Hepatocyte (in vitro differentiated cells): ENCODE data around the gene TEX36. TPM values are rescaled to one million over a fixed set of nuclear protein-coding genes. Genes with fewer than 3 reads are reported as not detected.

ENCODE experiments used
- DNase-seq: peaks from one replicate; pipeline ENCODE4 v3.0.0-alpha.2; 2016; ENCODE audit warnings: low spot score
- H2AFZ ChIP-seq: fragments of 200-600 bp; sonication (generic); 2 replicates; pipeline ENCODE4 v1.6.0; 2016; ENCODE audit warnings: antibody characterized with exemption, mild to moderate bottlenecking
- H3K27ac ChIP-seq: fragments of 200-600 bp; sonication (generic); 2 replicates; pipeline ENCODE4 v1.5.1; 2016; ENCODE audit warnings: mild to moderate bottlenecking
- H3K27me3 ChIP-seq: fragments of 200-600 bp; sonication (generic); 2 replicates; pipeline ENCODE4 v1.6.1; 2016
- H3K36me3 ChIP-seq: fragments of 200-600 bp; sonication (generic); replicated peaks from 2 replicates; pipeline ENCODE4 v1.5.1; 2016; ENCODE audit warnings: low read depth; ENCODE audit not compliant: insufficient read depth
- H3K4me1 ChIP-seq: fragments of 200-600 bp; sonication (generic); 2 replicates; pipeline ENCODE4 v1.5.1; 2016; ENCODE audit warnings: mild to moderate bottlenecking, moderate library complexity; ENCODE audit not compliant: insufficient read depth
- H3K4me2 ChIP-seq: fragments of 200-600 bp; sonication (generic); 2 replicates; pipeline ENCODE4 v1.6.0; 2016
- H3K4me3 ChIP-seq: fragments of 200-600 bp; sonication (generic); 2 replicates; pipeline ENCODE4 v1.5.1; 2016; ENCODE audit warnings: mild to moderate bottlenecking
- H3K79me2 ChIP-seq: fragments of 200-600 bp; sonication (generic); 2 replicates; pipeline ENCODE4 v1.6.0; 2017; ENCODE audit warnings: mild to moderate bottlenecking
- H3K9me2 ChIP-seq: fragments of 200-600 bp; sonication (generic); replicated peaks from 2 replicates; pipeline ENCODE4 v1.6.0; 2017; ENCODE audit warnings: mild to moderate bottlenecking; ENCODE audit not compliant: insufficient read depth
- H3K9me3 ChIP-seq: fragments of 200-600 bp; sonication (generic); 2 replicates; pipeline ENCODE4 v1.5.1; 2016; ENCODE audit warnings: low read depth, mild to moderate bottlenecking
- H4K20me1 ChIP-seq: fragments of 200-600 bp; sonication (generic); 2 replicates; pipeline ENCODE4 v1.6.0; 2016; ENCODE audit warnings: mild to moderate bottlenecking; ENCODE audit not compliant: insufficient read depth, poor library complexity, severe bottlenecking
- EZH2 ChIP-seq: fragments of 200-600 bp; sonication (generic); IDR thresholded peaks from 2 replicates; pipeline ENCODE4 v1.6.1; 2016; ENCODE audit warnings: antibody characterized with exemption, mild to moderate bottlenecking, borderline replicate concordance
- EZH2phosphoT487 ChIP-seq: fragments of 200-600 bp; sonication (generic); IDR thresholded peaks from one replicate; pipeline ENCODE4 v1.6.1; 2018; ENCODE audit warnings: antibody characterized with exemption, mild to moderate bottlenecking, low read depth, moderate library complexity; ENCODE audit not compliant: unreplicated experiment, severe bottlenecking
- WGBS: methylation state at CpG from one replicate; pipeline ENCODE4 v1.1.6; 2016; ENCODE audit warnings: low lambda C conversion rate; ENCODE audit errors: missing lambda C conversion rate; 5-methylcytosine and 5-hydroxymethylcytosine counted together
- polyA plus RNA-seq: library from polyadenylated mRNA; unstranded; fragments of >200 nt; fragmentation: Nextera tagmentation; extraction: Ambion mirVana; gene quantifications from 2 replicates; pipeline ENCODE4 v1.2.1, GENCODE V29; 2016
- total RNA-seq: library from RNA; depleted of rRNA; stranded (reverse); fragments of >200 nt; gene quantifications from 2 replicates; pipeline ENCODE4 v1.2.3, GENCODE V29; 2014
- TF ChIP-seq, protein P1 (sequence below): fragments of 200-600 bp; sonication (generic); IDR thresholded peaks from 2 replicates; pipeline ENCODE4 v1.5.1; 2016; ENCODE audit warnings: antibody characterized with exemption, mild to moderate bottlenecking; ENCODE audit not compliant: poor library complexity

Gene TEX36, protein sequence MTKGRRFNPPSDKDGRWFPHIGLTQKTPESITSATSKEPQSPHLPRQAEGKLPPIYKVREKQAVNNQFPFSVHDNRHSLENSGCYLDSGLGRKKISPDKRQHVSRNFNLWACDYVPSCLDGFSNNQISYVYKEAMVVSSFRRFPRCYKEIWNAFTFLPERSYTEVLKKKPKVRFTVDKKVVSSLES
- total RNA-seq (not detected in 2 replicates), polyA plus RNA-seq (not detected in 2 replicates)

DNA sequence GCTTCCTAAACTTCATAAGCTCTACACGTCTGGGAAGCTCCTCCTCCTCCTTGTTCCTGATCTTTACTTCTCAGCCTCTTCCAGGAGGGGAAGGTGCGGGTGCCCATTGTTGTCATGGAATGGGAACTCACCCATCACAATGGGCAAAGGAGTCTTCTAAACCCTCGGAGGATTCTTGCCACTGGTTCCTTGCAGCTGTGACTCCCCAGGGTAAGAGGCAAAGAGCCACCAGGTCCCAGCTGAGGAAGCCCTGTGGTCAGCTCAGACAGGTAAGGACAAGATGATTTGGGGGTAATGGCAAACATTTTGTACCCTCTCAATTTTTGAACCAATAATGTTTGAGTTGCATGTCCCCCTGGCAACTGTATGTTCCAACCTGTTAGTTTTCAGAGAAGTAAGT, at the start of gene TEX36:
TSS of gene TEX36 (minus strand) at position 101 of the 400 bp plus-strand sequence. CDS start 174 bp downstream, outside the sequence.
- WGBS = 80% methylated on average over 3 of the region's 3 CpGs
- H3K36me3 ChIP-seq = no peaks in the 10 kb centered on the region
- H3K27ac ChIP-seq = no peak within 1 kb of the TSS
- no peaks in the 10 kb centered on the region for H4K20me1 ChIP-seq
- no peak within 1 kb of the TSS for H3K4me3 ChIP-seq
- H3K4me2 ChIP-seq = no peak within 1 kb of the TSS
- no peaks in the 10 kb centered on the region for H3K79me2 ChIP-seq
- H3K27me3 ChIP-seq = no peaks in the 10 kb centered on the region
- H2AFZ ChIP-seq = no peak within 1 kb of the TSS
- H3K9me2 ChIP-seq = no peaks in the 10 kb centered on the region
- peaks cover 8% of the 10 kb centered on the region for H3K4me1 ChIP-seq
- TF ChIP-seq EZH2 (no peak), EZH2phosphoT487 (no peak)
- no peaks in the 10 kb centered on the region for H3K9me3 ChIP-seq
- DNase-seq = no peak

DNA sequence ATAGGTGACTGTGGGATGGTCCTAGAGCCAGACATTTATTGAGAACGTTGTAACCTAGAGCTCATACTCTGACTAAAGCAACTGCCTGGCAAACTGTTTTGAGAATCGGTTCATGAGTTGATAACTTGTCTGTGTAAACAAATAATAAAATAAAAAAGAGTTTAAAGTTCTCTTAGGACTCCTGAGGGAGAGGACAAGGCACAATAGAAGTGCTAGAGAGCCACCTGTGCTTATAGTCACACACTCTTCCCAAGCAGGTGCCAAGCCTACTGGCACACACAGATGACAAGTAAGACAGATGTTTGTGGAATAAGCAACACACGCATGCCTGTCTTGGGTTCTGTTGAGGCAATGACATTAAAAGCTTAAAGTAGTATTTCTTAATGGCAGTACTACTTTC, 44.5 kb upstream of the TEX36 start:
- Histone ChIP-seq H4K20me1 (no peaks in the 10 kb centered on the region), H3K9me3 (no peaks in the 10 kb centered on the region), H3K27me3 (no peaks in the 10 kb centered on the region), H3K4me2 (no peak overlapping the region), H3K27ac (no peak overlapping the region), H3K4me3 (no peak overlapping the region), H3K79me2 (no peaks in the 10 kb centered on the region), H3K9me2 (no peaks in the 10 kb centered on the region), H3K36me3 (no peaks in the 10 kb centered on the region), H2AFZ (no peak overlapping the region), H3K4me1 (no peaks in the 10 kb centered on the region)
- 60% methylated on average over 3 of the region's 3 CpGs for WGBS
- TF ChIP-seq EZH2 (no peak), EZH2phosphoT487 (no peak)
- TF ChIP-seq, protein P1, sequence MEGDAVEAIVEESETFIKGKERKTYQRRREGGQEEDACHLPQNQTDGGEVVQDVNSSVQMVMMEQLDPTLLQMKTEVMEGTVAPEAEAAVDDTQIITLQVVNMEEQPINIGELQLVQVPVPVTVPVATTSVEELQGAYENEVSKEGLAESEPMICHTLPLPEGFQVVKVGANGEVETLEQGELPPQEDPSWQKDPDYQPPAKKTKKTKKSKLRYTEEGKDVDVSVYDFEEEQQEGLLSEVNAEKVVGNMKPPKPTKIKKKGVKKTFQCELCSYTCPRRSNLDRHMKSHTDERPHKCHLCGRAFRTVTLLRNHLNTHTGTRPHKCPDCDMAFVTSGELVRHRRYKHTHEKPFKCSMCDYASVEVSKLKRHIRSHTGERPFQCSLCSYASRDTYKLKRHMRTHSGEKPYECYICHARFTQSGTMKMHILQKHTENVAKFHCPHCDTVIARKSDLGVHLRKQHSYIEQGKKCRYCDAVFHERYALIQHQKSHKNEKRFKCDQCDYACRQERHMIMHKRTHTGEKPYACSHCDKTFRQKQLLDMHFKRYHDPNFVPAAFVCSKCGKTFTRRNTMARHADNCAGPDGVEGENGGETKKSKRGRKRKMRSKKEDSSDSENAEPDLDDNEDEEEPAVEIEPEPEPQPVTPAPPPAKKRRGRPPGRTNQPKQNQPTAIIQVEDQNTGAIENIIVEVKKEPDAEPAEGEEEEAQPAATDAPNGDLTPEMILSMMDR = no peak
- DNase-seq = no peak

DNA sequence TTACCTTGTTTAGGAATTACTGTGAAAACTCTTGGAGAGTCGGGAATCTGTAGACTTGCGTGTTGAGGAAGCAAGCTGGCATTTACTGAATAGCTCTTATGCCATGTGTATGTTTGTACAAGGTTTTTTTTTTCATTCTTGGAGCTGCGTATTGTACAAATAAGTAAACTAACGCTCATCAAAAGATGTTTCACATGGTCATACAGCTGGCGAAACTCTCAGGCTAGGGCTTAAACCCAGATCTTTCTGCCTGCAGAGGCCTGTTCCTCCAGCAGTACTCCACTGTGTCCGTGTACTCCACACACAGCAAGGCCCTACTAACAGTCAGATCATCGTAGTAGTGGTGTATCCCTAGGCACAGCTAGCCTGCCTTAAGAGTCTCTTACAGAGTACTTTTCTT, 44.0 kb upstream of the TEX36 start:
- Histone ChIP-seq H3K9me3 (no peaks in the 10 kb centered on the region), H3K36me3 (no peaks in the 10 kb centered on the region), H3K4me3 (no peak overlapping the region), H3K4me2 (no peak overlapping the region), H2AFZ (no peak overlapping the region), H3K9me2 (no peaks in the 10 kb centered on the region), H3K4me1 (no peaks in the 10 kb centered on the region), H3K27ac (no peak overlapping the region), H4K20me1 (no peaks in the 10 kb centered on the region), H3K79me2 (peaks cover 3% of the 10 kb centered on the region), H3K27me3 (no peaks in the 10 kb centered on the region)
- TF ChIP-seq EZH2 (no peak), EZH2phosphoT487 (no peak)
- TF ChIP-seq, protein P1 = no peak
- DNase-seq = no peak
- 97% methylated on average over 7 of the region's 7 CpGs for WGBS

DNA sequence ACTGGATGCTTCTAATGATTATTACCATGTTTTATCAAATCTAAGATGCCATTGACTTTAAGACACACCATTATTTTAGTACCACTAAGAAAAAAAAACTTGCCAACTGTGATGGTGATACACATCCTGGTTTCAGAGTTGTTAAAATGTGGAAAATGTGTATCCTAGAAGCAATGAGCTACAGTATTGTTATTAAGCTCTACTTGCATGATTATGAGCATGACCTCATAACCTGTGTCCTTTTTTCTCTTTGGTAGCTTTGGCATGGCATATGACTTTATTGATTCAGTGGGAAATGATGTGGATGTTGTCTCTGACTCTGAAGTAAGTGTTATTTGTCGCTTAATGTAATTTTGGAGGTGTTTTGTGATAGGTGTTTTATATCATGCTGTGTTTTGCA, 39.8 kb upstream of the TEX36 start:
- TF ChIP-seq EZH2phosphoT487 (no peak), EZH2 (no peak)
- TF ChIP-seq, protein P1 = no peak
- peaks cover 24% of the 10 kb centered on the region for H3K79me2 ChIP-seq
- no peaks in the 10 kb centered on the region for H3K27me3 ChIP-seq
- H3K4me1 ChIP-seq = peaks cover 7% of the 10 kb centered on the region
- DNase-seq = no peak
- H3K4me2 ChIP-seq = no peak overlapping the region
- 100% methylated on average over 1 of the region's 1 CpG for WGBS
- H3K9me3 ChIP-seq = no peaks in the 10 kb centered on the region
- no peaks in the 10 kb centered on the region for H4K20me1 ChIP-seq
- H3K27ac ChIP-seq = no peak overlapping the region
- no peak overlapping the region for H3K4me3 ChIP-seq
- no peaks in the 10 kb centered on the region for H3K9me2 ChIP-seq
- H2AFZ ChIP-seq = no peak overlapping the region
- no peaks in the 10 kb centered on the region for H3K36me3 ChIP-seq
